Panc1 (cell line): Measurements from ENCODE around the gene NELFCD. TPM values are rescaled to one million over a fixed set of nuclear protein-coding genes. Genes with fewer than 3 reads are reported as not detected.

Experiments
- ATAC-seq: fragments of 200-7000 bp; cut with Tn5 transposase; 2 replicates; pipeline ENCODE4 v1.9.1; 2020; ENCODE audit warnings: mild to moderate bottlenecking, moderate library complexity
- BruUV-seq: library from RNA; stranded (reverse); fragments of 400-500 nt; replicated peaks from 2 replicates; lab custom pipeline; 2021; lab: Mats Ljungman, UMichigan
- CTCF ChIA-PET: fragments of 300-600 bp; sonication (Branson Sonifier 250); formaldehyde crosslinking; loops from one replicate; lab custom pipeline; 2022; ENCODE audit warnings: antibody characterized with exemption; lab: Charles Lee
- POLR2A ChIA-PET: fragments of 300-600 bp; sonication (Branson Sonifier 250); formaldehyde crosslinking; loops from one replicate; lab custom pipeline; 2022; ENCODE audit warnings: antibody characterized with exemption; lab: Charles Lee
- DNase-seq: peaks from one replicate; pipeline ENCODE4 v3.0.0-alpha.2; 2010; ENCODE audit warnings: low read depth, low spot score
- H3K27ac ChIP-seq: 2 replicates; pipeline ENCODE4 v1.5.1; 2011; ENCODE audit warnings: mild to moderate bottlenecking, low read length, inconsistent platforms
- H3K27me3 ChIP-seq: fragments of 200-500 bp; sonication (Bioruptor generic); 2 replicates; pipeline ENCODE4 v1.6.0; 2014; ENCODE audit warnings: low read length, inconsistent platforms; ENCODE audit not compliant: control insufficient read depth, insufficient read depth
- H3K36me3 ChIP-seq: fragments of 200-500 bp; sonication (Bioruptor generic); 2 replicates; pipeline ENCODE4 v1.5.1; 2014; ENCODE audit warnings: inconsistent platforms, mild to moderate bottlenecking, low read length, moderate library complexity; ENCODE audit not compliant: control insufficient read depth, insufficient read depth
- H3K4me1 ChIP-seq: 2 replicates; pipeline ENCODE4 v1.5.1; 2011; ENCODE audit warnings: inconsistent platforms, mild to moderate bottlenecking, low read length, moderate library complexity; ENCODE audit not compliant: control insufficient read depth, insufficient read depth
- H3K4me3 ChIP-seq, 2 experiments: 2 replicates each; pipeline ENCODE4 v1.5.1; 2011 to 2012; ENCODE audit warnings: low read depth in 2 of 2, low read length in 2 of 2, mild to moderate bottlenecking in 2 of 2, inconsistent platforms in 1 of 2, moderate library complexity in 1 of 2
- H3K9me3 ChIP-seq: fragments of 200-500 bp; sonication (Bioruptor generic); 2 replicates; pipeline ENCODE4 v1.5.1; 2014; ENCODE audit warnings: low read depth, mild to moderate bottlenecking, inconsistent platforms, low read length, moderate library complexity; ENCODE audit not compliant: control insufficient read depth, insufficient read depth
- POLR2AphosphoS5 ChIP-seq: IDR thresholded peaks from 2 replicates; pipeline ENCODE4 v1.6.1; 2012; ENCODE audit warnings: mild to moderate bottlenecking, low read depth, low read length, moderate library complexity
- SIN3A ChIP-seq: IDR thresholded peaks from 2 replicates; pipeline ENCODE4 v1.6.1; 2012; ENCODE audit warnings: low read depth, mild to moderate bottlenecking, low read length, moderate library complexity, borderline replicate concordance; ENCODE audit not compliant: insufficient read depth
- TCF7L2 ChIP-seq: IDR thresholded peaks from 2 replicates; pipeline ENCODE4 v1.6.1; 2011; ENCODE audit warnings: mild to moderate bottlenecking, low read depth, low read length, inconsistent platforms
- in situ Hi-C: cut with HindIII; loops from 2 replicates; pipeline ENCODE4 v1.10.0; 2016; ENCODE audit warnings: low sequenced_read_pairs, low pct_unique_long_range_greater_than_20kb
- intact Hi-C: fragments of 100-400 bp; cut with micrococcal nuclease; formaldehyde crosslinking; loops from one replicate; pipeline ENCODE4 v1.10.0; 2022; ENCODE audit not compliant: unreplicated experiment
- total RNA-seq: library from RNA; stranded (reverse); gene quantifications from one replicate; pipeline ENCODE4 v1.2.1, GENCODE V29; 2021; ENCODE audit not compliant: unreplicated experiment
- TF ChIP-seq, protein P1 (sequence below), 2 experiments: IDR thresholded peaks; 2 replicates each; pipeline ENCODE4 v1.6.1; 2011 to 2012; ENCODE audit warnings: low read depth in 2 of 2, control low read depth in 1 of 2, low read length in 1 of 2, mild to moderate bottlenecking in 1 of 2, moderate library complexity in 1 of 2; ENCODE audit not compliant: insufficient read depth in 1 of 2
- TF ChIP-seq, protein P2 (sequence below): fragments of 450-650 bp; IDR thresholded peaks from 2 replicates; pipeline ENCODE4 v1.5.1; 2017; ENCODE audit warnings: mild to moderate bottlenecking

The NELFCD gene
- total RNA-seq, 1 experiment from 2014 or later: 108 TPM

DNA sequence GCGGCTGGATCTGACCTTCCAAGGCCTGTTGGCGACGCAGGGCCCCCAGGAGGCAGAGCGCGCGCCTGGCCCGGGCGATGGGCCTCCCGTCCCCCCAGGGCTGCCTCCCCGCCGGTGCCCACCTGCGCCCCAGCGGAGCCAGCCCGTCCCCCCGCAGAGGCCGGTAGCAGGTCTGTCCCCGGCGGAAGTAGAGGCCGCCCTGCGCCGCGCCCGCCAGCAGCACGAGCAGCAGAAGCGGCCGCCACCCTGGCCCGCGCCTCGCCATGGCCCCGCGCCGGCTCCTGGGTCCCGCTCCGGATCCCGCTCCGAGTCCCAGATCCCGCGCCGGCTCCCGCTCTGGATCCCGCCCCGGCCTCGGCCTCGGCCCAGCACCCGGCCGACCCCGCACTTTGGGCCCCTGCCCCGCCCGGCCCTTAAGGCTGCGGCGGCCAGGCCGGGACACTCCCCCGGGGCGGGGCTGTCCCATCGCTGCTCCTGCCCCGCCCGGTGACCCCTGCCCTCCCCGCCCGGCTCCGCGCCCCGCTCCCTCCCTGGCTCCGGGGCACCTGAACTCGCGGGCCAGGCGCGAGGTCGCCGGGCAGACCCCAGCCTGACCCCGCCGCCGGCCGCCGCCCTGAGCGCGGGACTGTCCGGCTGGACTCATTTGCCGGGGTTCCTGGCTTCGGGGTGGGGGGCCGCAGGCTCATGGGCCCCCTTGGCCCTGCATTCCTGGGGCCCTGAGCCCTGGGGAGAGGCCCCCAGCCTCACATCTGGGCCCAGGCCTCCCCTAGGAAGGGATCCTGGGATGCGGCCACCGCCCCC, 26.0 kb downstream of the NELFCD start, which contains the start of gene CTSZ:
TSS of gene CTSZ (minus strand) at position 391 of the 801 bp plus-strand sequence. CDS start at position 265, 126 bp downstream.
- ChIA-PET CTCF (no interaction called here), POLR2A (no interaction called here)
- in situ Hi-C loops (no loop called here), intact Hi-C loops (no loop called here)
- Histone ChIP-seq H3K9me3 (no peaks in the 10 kb centered on the region), H3K4me3 (peak within 1 kb of the TSS; percentile 58 to 73), H3K27ac (peak within 1 kb of the TSS; percentile 86), H3K4me1 (peaks cover 16% of the 10 kb centered on the region), H3K36me3 (no peaks in the 10 kb centered on the region), H3K27me3 (no peaks in the 10 kb centered on the region)
- DNase-seq: no peak
- TSS peak; percentile 82 for BruUV-seq
- TF ChIP-seq, protein P1, sequence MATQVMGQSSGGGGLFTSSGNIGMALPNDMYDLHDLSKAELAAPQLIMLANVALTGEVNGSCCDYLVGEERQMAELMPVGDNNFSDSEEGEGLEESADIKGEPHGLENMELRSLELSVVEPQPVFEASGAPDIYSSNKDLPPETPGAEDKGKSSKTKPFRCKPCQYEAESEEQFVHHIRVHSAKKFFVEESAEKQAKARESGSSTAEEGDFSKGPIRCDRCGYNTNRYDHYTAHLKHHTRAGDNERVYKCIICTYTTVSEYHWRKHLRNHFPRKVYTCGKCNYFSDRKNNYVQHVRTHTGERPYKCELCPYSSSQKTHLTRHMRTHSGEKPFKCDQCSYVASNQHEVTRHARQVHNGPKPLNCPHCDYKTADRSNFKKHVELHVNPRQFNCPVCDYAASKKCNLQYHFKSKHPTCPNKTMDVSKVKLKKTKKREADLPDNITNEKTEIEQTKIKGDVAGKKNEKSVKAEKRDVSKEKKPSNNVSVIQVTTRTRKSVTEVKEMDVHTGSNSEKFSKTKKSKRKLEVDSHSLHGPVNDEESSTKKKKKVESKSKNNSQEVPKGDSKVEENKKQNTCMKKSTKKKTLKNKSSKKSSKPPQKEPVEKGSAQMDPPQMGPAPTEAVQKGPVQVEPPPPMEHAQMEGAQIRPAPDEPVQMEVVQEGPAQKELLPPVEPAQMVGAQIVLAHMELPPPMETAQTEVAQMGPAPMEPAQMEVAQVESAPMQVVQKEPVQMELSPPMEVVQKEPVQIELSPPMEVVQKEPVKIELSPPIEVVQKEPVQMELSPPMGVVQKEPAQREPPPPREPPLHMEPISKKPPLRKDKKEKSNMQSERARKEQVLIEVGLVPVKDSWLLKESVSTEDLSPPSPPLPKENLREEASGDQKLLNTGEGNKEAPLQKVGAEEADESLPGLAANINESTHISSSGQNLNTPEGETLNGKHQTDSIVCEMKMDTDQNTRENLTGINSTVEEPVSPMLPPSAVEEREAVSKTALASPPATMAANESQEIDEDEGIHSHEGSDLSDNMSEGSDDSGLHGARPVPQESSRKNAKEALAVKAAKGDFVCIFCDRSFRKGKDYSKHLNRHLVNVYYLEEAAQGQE (IDR thresholded peaks at IDR 0.05; ENCODE audit: insufficient read depth in 1 of 2, low read depth in 2 of 2, low read length in 1 of 2): no peak
- TF ChIP-seq POLR2AphosphoS5: 0 out of 2 replicates have a peak, but pooled peaks have one; percentile 37
- TF ChIP-seq SIN3A: peak; percentile 31; the same call in 1 of the 2 replicates
- TF ChIP-seq TCF7L2: no peak
- TF ChIP-seq, protein P2, sequence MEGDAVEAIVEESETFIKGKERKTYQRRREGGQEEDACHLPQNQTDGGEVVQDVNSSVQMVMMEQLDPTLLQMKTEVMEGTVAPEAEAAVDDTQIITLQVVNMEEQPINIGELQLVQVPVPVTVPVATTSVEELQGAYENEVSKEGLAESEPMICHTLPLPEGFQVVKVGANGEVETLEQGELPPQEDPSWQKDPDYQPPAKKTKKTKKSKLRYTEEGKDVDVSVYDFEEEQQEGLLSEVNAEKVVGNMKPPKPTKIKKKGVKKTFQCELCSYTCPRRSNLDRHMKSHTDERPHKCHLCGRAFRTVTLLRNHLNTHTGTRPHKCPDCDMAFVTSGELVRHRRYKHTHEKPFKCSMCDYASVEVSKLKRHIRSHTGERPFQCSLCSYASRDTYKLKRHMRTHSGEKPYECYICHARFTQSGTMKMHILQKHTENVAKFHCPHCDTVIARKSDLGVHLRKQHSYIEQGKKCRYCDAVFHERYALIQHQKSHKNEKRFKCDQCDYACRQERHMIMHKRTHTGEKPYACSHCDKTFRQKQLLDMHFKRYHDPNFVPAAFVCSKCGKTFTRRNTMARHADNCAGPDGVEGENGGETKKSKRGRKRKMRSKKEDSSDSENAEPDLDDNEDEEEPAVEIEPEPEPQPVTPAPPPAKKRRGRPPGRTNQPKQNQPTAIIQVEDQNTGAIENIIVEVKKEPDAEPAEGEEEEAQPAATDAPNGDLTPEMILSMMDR: no peak
- peak; percentile 93 for ATAC-seq

DNA sequence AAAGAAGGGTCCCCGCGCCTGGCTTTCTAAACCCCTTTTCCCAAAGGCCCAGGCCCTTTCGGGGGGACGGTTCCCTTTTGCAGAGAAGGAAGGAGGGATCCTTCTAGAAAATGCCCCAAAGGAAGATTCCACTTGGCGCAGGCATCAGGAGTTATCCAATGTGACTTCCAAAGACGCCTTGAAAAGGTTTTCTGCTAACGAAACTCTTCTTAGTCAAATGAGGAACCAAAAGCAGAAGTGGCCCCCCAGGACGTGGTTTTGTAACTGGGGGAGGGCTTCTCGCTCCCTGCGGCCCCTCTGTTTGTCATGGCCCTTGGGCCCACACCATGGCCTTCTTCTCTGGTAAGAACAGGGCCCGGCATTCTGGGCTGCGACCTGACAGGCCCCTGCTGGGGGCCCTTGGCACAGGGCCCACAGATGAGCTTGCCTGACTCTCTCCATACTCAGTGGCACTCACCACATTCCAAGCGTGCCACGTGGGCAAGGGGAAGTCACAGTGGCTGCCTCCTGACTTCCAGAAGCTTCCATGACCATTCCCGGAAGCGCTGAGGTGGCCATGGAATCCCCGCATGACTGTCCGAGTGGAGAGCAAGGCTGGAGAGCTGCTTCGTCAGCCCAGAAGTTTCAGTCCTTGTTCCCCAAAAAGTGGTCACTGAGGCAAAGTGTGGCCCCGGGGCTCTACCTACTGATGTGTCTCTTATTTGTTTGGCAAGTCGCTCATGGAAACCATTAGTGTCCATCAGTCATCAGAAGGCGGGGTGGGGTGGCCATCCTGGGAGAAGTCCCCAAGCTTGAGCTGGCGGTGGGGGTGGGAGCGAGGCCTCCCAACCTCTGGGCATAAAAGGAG, 26.8 kb downstream of the NELFCD start:
- in situ Hi-C loops (no loop called here), intact Hi-C loops (no loop called here)
- no peaks in the 10 kb centered on the region for H3K9me3 ChIP-seq
- DNase-seq (no peak), ATAC-seq (no peak)
- no peaks in the 10 kb centered on the region for H3K36me3 ChIP-seq
- BruUV-seq: no TSS peak
- TF ChIP-seq SIN3A: no peak
- no peak for TF ChIP-seq TCF7L2
- TF ChIP-seq, protein P1 (IDR thresholded peaks at IDR 0.05; ENCODE audit: insufficient read depth in 1 of 2, low read depth in 2 of 2, low read length in 1 of 2): no peak
- TF ChIP-seq, protein P2: no peak
- no peak for TF ChIP-seq POLR2AphosphoS5
- H3K4me1 ChIP-seq: peaks cover 16% of the 10 kb centered on the region
- CTCF ChIA-PET: no interaction called here
- POLR2A ChIA-PET: no interaction called here
- peak overlapping the region; percentile 79 for H3K27ac ChIP-seq
- no peaks in the 10 kb centered on the region for H3K27me3 ChIP-seq
- peak overlapping the region; percentile 58 to 73 for H3K4me3 ChIP-seq
